ENCODE results near the gene KLHL42.
"Not testable (repeated sequence)": the region's sequence is repeated elsewhere in the genome, so short reads cannot be mapped to it uniquely, and the experiment has no call there.

Gene KLHL42

DNA sequence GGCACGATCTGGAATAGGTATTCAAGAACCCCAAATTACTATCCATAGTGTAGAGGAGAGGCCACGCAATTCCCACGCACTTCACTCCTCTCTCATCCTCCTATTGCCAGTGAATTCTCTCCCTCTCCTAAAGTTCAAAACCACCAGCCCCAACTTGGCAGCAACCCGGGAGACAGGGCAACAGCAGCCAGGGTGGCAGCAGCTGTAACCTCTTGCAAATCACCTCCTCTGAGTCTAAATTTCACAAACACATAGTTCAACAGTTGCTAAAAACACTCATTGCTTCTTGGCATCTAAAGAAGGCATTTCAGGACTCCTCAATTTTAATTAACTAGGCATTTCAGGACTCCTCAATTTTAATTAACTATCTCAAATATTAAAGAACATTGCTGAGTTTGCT is 37.7 kb downstream of the KLHL42 start:
- DNase-seq (ENCODE audit: low spot score), result no peak

DNA sequence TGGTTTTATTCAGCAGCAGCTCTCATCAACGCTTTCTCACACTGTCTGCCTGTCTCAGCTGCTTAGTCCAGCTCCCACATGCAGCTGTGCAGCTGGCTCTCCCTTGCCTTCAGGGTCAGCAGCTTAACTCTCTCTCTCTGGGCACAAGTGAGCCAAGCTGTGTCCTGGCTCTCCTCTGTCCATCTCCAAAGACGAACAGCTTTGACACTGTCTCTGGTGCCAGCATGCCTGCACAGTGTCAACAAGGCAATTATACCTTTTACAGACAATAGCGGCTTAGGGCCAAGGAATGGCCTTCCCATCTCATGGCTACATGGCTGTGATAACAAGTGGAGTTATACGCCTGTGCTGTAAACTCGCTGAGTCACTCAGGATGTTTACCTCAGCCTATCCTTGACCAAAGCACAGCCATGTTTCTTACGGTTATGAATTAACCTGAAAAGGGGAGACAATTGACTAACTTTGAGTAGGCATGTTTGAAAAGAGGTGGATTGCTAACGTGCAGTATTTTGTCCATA is 38.4 kb downstream of the KLHL42 start:
- no peak for DNase-seq (ENCODE audit: low spot score)

DNA sequence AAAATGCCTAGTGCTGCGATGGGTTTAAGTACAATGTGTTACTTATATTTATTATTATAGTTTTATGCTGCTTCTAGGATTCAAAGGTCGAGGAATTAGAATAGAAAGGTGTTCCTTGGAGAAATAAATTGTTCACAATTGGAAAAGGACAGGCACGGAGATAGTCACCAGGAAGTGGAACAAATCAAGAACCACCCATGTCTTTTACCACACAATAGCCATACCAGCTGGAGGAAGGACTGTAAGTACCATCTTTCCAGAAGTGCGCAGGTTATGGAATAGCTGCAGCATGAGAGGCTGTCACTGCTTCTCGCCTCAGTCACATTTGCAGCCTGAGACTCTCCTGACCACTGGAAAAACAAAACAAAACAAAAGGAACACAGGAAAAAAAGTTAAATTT is 40.5 kb downstream of the KLHL42 start:
- DNase-seq (ENCODE audit: low spot score), result no peak

DNA sequence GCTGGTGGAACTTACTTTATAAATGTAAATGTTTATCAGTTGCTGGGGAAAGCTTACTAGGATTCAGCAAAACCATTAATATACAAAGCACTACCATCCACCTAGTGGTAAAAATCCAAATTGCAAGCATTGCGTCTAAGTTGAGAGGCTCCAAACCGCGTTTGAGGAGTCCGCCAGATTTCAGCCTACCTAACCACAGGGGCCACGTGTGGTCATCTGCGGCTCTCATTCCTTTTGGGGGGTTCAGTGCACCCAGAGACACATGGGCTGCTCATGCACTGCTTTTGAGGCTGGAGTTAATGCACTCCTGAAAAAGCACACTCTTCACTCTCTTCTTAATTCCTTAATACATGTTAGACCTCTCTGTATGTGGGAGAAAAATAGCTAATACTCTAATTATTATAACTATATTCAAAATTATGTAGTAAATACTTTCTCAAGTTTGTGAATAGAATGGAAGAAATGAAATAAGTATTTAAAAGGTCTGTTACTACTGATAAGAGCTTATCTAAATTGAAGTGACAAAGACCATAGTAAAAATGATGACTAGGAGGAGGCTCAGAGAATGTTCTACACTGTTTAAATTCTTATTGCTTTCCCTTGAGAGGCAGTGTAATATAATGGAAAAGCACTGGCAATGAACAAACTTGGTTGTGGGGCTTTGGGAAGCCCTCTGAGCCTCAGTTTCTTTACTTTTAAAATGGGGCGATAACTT is 41.4 kb downstream of the KLHL42 start:
- peak; percentile 66 for DNase-seq (ENCODE audit: low spot score)

DNA sequence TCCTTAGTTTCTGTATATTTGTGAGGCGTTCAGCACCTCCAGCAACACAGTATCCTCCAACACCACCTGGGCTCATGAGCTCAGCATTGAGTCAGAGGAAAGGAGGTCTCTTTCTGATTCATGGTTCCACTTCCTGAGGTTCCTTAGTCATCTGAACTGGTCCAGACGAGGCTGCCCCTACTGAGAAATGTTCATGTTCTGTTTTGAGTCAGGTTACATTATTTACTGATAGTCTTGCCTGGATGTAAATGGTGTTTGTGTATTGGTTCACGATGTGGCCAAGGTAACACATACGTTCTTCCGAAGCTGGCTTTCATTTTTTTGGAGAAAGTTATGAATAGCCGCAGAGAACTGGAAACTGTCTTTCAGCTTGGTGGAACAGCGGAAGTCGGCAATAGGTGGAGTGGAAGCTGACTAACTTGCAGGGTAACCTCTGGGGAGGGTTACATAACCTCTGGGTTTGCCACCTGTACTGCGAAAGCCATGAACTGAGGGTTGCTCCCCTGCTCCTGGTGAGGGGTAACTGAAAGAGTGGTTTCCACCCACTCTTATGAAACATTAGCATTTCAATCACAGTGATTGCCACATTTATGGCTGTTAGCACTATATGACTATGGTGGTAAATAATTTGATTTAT is 42.2 kb downstream of the KLHL42 start:
- DNase-seq (ENCODE audit: low spot score), result no peak

DNA sequence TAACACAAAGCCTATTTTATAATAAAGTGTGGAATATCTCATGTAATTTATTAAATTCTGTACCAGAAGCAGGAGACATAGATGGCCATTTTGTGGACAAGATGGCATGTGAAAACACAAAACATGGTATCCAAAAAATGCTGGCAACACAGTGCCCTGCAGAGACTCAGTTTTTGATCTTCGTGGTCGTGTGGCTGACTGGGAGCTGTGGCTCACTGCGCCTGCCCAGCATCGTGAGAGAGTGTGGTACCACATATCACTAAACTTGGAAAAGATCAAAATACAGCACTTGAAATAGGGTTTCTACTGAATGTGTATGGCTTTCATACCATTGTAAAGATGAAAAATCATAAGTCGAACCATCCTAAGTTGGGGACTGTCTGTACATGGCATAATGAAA is 43.0 kb downstream of the KLHL42 start:
- DNase-seq (ENCODE audit: low spot score), result no peak

DNA sequence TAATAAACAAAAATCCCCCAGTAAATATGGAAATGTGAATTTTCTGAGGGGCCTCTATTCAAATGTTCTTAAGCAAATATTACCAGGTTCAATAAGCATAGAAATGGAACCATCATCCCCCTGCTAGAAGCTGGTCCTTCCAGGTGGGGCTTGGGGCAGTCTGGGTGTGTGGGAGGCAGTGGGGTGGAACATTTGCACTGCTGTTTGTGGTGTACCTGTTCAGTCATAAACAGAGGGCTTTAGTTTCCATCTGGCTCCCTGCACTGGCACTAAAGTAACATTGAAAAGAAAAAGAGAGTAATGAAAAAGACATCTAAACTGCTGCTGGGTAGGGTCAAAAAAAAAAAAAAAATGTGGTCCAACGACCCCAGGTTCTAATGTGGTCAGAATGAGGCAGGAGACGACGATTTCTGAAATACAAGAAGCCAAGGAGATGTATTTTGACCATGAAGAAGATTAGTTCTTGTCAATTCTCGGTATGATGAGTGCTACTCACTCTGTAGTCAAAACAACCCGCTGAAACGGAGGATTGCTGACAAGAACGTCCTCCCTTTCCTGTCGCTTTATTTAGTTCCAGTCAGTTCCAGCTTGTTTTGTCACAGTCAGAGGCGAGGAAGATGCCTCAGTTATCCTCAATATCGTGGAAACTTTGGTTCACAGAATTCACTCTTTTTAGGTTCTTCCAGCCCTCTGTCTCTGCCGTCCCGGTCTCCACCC is 44.3 kb downstream of the KLHL42 start:
- DNase-seq (ENCODE audit: low spot score), result no peak

DNA sequence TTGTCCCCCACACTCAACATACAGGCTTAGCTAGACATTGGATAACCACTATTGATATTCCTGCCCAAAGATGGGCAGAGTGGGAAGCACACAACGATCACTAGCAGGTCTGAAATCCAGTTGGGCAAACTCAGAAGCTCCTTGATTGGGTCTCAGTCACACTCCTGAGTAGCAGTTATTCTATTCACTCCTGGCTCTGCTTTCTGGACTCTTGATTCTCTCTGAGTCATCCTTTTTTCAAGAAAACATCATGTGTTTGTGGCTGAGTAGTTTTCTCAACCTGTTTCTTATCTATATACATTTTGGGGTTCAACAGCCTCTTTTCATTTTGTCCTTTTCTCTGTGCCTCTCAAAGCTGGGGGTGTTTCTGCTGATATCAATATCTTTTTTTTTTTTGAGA is 46.0 kb downstream of the KLHL42 start:
- no peak for DNase-seq (ENCODE audit: low spot score)

DNA sequence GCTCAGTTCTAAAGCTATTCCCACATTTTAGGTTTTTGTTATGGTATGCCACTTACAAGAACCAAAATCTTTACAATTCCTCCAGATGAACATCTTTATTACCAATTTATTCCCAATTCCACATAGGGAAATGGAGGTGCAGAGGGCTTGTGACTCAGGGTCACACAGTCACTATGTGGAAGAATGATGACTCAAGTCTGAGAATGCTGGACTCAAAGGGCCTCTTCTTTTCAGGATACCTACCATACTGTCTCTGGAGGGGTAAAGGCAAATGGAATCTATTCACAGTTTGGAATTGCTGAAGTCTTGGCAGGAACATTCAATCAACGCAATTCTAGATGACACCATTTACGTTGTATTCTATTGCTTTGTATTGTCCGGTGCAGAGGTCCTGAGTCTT is 48.2 kb downstream of the KLHL42 start:
- DNase-seq (ENCODE audit: low spot score), result no peak

DNA sequence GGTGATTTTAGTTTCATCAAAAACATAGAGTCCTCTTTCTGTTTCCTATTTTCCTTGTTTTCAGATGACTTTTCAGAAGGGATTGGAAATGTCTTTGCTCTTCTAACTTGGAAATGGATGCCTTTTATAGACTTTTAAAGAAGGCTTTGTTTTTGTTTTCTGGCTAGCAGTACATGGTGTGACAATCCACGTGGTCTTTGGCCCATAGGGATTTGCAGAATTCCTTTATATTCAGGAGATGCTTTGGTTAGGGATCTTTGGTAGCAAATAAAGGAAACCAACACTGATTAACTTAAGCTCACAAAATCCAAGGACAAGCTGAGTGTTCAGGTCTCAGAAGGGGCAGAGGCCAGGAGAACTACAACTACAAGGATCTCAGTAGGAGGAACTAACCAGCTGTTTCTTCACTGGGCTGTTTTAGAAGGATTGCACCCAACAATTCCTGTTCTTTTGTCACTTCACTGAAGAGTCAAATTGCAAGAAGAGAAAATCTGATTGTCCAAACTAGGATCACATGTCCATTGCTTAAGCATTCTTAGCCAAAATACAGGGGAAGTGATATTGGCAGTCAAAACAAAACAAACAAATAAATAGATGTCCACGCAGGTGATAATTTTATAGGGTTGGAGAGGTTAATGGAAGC is 58.6 kb downstream of the KLHL42 start:
- no peak for DNase-seq (ENCODE audit: low spot score)

DNA sequence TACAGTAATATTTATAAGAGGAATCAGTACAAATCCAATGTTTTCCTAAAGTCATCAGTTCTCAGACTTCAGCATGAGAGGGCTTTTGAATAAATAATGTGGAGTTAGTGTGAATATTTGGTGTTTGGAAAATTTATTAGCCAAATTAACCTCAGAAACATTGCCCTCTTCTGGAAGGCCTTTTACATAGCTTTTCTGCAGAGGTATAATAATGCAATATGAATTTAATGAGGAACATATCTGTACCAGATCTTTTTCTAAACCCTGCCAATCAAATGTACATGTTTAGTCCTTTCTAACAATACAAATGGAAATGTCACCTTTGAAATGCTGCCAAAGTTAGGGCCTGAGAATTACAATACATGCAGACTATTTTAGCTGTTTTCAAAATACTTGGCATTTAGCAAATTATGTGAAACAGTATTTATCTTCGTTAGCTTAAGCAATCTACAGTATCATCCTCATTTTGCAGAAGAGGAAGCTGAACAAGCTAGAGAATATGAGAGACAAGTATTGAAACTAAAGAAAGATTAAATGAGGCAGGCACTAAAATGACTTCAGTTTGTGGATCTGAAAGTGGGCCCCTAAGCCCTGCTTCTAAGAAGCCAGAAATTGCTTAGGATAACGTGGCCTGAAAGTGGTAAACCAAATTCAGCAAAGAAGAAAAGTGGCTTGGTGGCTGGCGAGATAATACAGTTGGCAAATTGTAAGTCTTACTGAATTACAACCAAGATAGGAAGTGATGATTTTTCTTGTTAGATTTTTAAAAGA is 60.4 kb downstream of the KLHL42 start:
- no peak for DNase-seq (ENCODE audit: low spot score)

DNA sequence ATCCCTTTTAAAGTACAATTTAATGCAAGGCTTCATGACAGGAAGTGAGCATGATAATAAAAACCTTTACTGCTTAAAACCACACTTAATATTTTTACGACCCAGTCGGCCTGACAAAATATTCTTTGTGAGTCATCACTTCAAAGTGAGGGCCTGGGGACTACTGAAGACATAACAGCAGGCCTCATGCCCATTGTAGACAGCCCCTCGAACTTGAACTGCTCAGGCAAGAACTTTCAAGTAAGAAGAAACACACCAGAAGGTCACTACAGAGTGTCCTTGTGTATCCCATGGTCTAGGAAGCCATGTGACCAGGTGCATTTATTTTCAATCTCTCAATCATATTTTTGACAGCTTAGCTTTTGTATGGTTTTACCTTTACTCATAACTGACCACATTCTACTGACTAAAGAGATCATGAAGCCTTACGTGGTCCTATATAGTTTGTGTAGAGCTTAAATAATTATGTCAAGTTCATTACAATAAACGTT is 61.4 kb downstream of the KLHL42 start:
- DNase-seq (ENCODE audit: low spot score), result no peak

DNA sequence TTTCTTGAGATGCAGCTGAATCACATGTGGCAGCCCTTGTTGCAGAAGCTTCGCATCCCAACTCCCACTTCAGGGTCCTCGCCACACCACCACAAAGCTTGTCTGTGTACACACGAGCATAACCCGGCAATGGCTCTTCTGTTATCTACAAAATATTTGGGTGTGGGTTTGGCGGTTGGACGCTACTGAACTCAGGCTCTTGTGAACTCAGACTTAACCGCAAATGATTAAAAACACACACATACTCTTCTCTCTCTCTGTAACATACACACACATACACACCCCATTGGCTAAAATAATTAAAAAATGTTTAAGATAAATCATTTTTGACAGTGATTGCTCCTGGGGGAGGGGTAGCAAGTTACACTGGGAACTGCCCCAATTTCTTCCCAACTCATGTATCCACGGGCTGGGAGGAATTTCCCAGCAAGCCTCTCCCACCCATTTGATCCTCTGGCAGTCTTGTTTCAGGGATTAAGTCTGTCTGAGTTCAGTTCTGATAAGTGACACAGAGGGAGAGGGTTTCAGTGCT is 63.7 kb downstream of the KLHL42 start:
- DNase-seq (ENCODE audit: low spot score), result no peak

DNA sequence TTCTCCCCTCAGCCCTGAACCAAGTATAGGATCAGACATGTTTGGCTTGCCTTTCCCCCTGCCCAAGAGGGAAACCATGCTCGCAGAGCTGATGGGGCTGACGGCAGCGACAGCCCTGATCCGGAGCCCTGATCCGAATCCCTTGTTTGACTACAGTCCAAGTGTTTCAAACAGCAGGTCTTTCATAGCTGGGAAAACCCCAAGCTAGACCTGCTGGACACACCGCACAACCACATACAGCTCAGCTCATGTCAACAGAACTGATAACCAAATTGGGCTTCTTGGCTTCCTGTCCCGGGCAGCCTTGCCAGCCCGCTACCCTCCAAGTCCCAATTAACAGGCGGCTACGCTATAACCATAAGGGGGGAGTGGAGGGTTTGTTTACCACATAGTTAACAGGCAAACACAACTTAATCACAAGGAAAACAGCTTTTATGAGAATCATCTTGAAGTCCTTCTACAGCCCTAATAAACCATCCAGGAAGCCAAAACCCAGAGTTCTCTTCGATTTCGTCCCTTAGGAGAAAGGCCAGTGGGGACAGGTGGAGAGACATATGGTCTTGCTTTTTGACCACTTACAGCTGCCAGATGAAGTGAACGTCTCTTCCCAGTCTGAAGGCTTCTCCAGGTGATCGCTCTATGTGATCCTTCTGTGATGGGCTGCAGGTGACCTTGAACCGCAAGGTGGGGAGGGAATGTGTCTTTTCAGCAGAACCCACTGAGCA is 64.5 kb downstream of the KLHL42 start:
- DNase-seq (ENCODE audit: low spot score), result no peak

DNA sequence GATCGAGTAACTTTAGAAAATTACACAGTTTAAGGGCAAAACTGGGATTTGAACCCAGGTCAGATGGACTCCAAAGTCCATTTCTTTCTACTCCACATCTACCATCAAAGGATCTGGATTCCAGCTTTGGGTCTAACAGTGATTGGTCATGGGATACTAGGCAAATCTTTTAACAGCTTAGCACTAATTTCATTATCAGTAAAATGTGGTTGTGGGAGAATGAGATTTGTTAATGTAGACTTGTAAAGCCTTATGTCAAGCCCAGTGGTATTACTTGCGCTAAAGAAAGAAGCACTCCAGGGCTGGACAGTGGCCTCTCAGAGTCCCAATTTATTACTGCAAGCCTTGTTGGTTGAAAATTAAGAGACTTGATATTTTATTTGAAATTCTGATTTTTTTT is 65.2 kb downstream of the KLHL42 start:
- DNase-seq (ENCODE audit: low spot score), result no peak

DNA sequence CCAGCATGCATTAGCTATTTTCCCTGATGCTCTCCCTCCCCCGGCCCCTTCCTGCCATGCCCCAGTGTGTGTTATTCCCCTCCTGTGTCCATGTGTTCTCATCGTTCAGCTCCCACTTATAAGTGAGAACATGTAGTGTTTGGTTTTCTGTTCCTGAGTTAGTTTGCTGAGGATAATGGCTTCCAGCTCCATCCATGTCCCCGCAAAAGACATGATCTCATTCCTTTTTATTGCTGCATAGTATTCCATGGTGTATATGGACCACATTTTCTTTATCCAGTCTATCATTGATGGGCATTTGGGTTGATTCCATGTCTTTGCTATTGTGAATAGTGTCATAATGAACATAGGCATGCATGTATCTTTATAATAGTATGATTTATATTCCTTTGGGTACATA is 65.7 kb downstream of the KLHL42 start:
- not testable (repeated sequence) for DNase-seq (ENCODE audit: low spot score)

DNA sequence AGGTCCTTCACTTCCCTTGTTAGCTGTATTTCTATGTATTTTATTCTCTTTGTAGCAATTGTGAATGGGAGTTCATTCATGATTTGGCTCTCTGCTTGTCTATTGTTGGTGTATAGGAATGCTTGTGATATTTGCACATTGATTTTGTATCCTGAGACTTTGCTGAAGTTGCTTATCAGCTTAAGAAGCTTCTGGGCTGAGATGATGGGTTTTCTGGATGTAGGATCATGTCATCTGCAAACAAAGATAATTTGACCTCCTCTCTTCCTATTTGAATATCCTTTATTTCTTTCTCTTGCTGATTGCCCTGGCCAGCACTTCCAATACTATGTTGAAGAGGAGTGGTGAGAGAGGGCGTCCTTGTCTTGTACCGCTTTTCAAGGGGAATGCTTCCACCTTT is 67.3 kb downstream of the KLHL42 start:
- not testable (repeated sequence) for DNase-seq (ENCODE audit: low spot score)

DNA sequence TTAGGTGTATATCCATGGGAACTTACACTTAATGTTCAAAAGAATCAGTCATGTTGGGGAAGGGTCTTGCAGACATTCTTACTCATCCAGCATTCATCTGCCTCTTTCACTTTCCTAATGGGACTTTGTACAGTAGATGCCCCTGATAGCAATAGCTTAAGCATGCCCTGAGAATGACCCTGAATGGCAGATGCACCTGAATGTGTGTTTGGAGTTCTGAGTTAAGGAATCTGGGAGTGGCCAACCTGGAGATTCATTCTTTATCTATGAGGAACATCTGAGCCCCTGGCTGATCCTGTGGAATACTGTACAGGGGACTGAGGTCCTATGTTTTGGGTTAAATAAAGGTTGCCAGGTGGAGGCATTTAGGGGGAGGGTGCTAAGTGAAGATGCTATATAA is 71.3 kb downstream of the KLHL42 start:
- DNase-seq (ENCODE audit: low spot score), result no peak

DNA sequence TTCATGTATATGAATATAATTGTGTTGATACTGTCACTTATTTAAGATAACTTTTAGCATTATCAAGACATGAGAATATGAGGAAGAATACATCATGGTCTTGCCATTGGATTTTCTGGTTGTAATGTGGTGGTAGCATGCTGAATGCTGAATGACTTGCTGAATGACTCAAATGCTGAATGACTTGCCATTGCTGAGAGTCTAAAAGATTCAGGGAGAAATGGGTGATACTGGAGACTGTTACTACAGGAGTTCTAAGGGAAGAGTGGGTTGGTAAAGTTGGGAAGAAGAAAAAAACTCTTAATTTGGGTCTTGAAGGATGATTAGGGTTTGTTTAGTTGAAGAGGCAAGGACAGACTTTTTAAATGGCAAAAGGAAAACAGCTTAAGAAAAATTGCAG is 72.1 kb downstream of the KLHL42 start:
- DNase-seq (ENCODE audit: low spot score), result no peak
